HepG2 (cell line): ENCODE results near the gene DQX1. TPM values are rescaled to one million over a fixed set of nuclear protein-coding genes. Genes with fewer than 3 reads are reported as not detected.

Experiments
- ARNT ChIP-seq: fragments of 450-650 bp; IDR thresholded peaks from 2 replicates; pipeline ENCODE4 v1.6.1; 2017
- GTF2F1 ChIP-seq: fragments of 150-350 bp; IDR thresholded peaks from 2 replicates; pipeline ENCODE4 v1.6.1; 2014; ENCODE audit warnings: low read length
- MATR3 ChIP-seq: sonication (generic); formaldehyde crosslinking; IDR thresholded peaks from 2 replicates; pipeline ENCODE4 v1.4.0; 2020; ENCODE audit warnings: missing genetic modification reagents
- MXD1 ChIP-seq: sonication (generic); formaldehyde crosslinking; IDR thresholded peaks from 2 replicates; pipeline ENCODE4 v1.4.0; 2020; ENCODE audit warnings: mild to moderate bottlenecking, missing genetic modification reagents
- PAXIP1 ChIP-seq: sonication (generic); formaldehyde crosslinking; conservative IDR thresholded peaks from 2 replicates; pipeline ENCODE4 v1.4.0; 2020; ENCODE audit warnings: mild to moderate bottlenecking, missing genetic modification reagents, moderate library complexity
- PHF5A ChIP-seq: IDR thresholded peaks from one replicate; pipeline ENCODE4 v1.6.1; 2018; ENCODE audit warnings: low read depth, missing genetic modification reagents; ENCODE audit not compliant: unreplicated experiment
- RCOR2 ChIP-seq: IDR thresholded peaks from 2 replicates; pipeline ENCODE4 v1.6.1; 2016; ENCODE audit warnings: missing biosample characterization, missing genetic modification reagents
- ZBTB26 ChIP-seq: IDR thresholded peaks from 2 replicates; pipeline ENCODE4 v1.6.1; 2016; ENCODE audit warnings: missing compliant biosample characterization, missing genetic modification reagents, borderline replicate concordance
- ZHX1 ChIP-seq: sonication (generic); formaldehyde crosslinking; IDR thresholded peaks from 2 replicates; pipeline ENCODE4 v1.8.1; 2022; ENCODE audit warnings: low read depth, mild to moderate bottlenecking, missing genetic modification reagents
- ZNF224 ChIP-seq: sonication (generic); formaldehyde crosslinking; IDR thresholded peaks from 2 replicates; pipeline ENCODE4 v1.5.0; 2020; ENCODE audit warnings: mild to moderate bottlenecking, missing genetic modification reagents
- ZNF251 ChIP-seq: sonication (generic); formaldehyde crosslinking; IDR thresholded peaks from 2 replicates; pipeline ENCODE4 v1.9.0; 2021; ENCODE audit warnings: mild to moderate bottlenecking, missing genetic modification reagents
- ZNF414 ChIP-seq: sonication (generic); formaldehyde crosslinking; IDR thresholded peaks from 2 replicates; pipeline ENCODE4 v1.5.0; 2020; ENCODE audit warnings: missing genetic modification reagents
- ZNF451 ChIP-seq: sonication (generic); formaldehyde crosslinking; IDR thresholded peaks from 2 replicates; pipeline ENCODE4 v1.5.0; 2020; ENCODE audit warnings: mild to moderate bottlenecking, missing genetic modification reagents
- ZNF496 ChIP-seq: sonication (generic); formaldehyde crosslinking; IDR thresholded peaks from 2 replicates; pipeline ENCODE4 v1.8.1; 2023; ENCODE audit warnings: mild to moderate bottlenecking, moderate library complexity, missing genetic modification reagents; ENCODE audit not compliant: insufficient replicate concordance
- ZNF703 ChIP-seq: sonication (generic); formaldehyde crosslinking; IDR thresholded peaks from 2 replicates; pipeline ENCODE4 v1.5.1; 2020; ENCODE audit warnings: missing genetic modification reagents, mild to moderate bottlenecking, moderate library complexity, borderline replicate concordance
- ZXDC ChIP-seq: sonication (generic); formaldehyde crosslinking; IDR thresholded peaks from 2 replicates; pipeline ENCODE4 v1.5.0; 2020; ENCODE audit warnings: mild to moderate bottlenecking, missing genetic modification reagents
- polyA plus RNA-seq, 8 experiments: library from polyadenylated mRNA; depleted of rRNA in 3 of 8; stranded (reverse) in 7 of 8; unstranded in 1 of 8; fragments of >200 nt; fragmentation: Illumina TruSeq in 4 of 8; extraction: Trizol in 4 of 8; gene quantifications; 2 replicates each; pipeline versions ENCODE4 v1.2.1 to v1.2.3, GENCODE V29; 2011 to 2016; ENCODE audit warnings: low read depth in 4 of 8, missing spikeins in 1 of 8, mixed read lengths in 1 of 8; ENCODE audit not compliant: insufficient read depth in 1 of 8
- total RNA-seq, 5 experiments: library from RNA; depleted of rRNA; stranded (reverse); fragments of >200 nt; fragmentation: Illumina TruSeq; extraction: Trizol; gene quantifications; 2 replicates each; pipeline ENCODE4 v1.2.3, GENCODE V29; 2016; ENCODE audit warnings: low read depth in 1 of 5

The DQX1 gene
- total and polyA plus RNA-seq, 2 of the 13 experiments (the other 11 are each of a cell fraction or from before 2014, with no cell fraction given), result 27.6 to 89.8 TPM

GRCh38 chr2:74502720-74503505 lies 23.1 kb downstream of the DQX1 start (continued):
- TF ChIP-seq PAXIP1 (CRISPR knock-in tag) (peak; percentile 73; the same call in 1 of the 2 replicates), MATR3 (CRISPR knock-in tag) (no peak), RCOR2 (CRISPR knock-in tag) (no peak), ZNF414 (CRISPR knock-in tag) (peak; percentile 99), ZNF451 (CRISPR knock-in tag) (peak; percentile 75; the same call in 1 of the 2 replicates), ZNF496 (CRISPR knock-in tag) (no peak), ZHX1 (CRISPR knock-in tag) (peak; percentile 13; the same call in 1 of the 2 replicates), ZBTB26 (no peak), ARNT (no peak), ZNF703 (CRISPR knock-in tag) (no peak), ZNF224 (peak; percentile 90; the same call in 1 of the 2 replicates), ZXDC (CRISPR knock-in tag) (no peak; the same call in 1 of the 2 replicates), MXD1 (peak; percentile 69), PHF5A (peak; percentile 23), ZNF251 (CRISPR knock-in tag) (no peak; the same call in 1 of the 2 replicates), GTF2F1 (no peak)
